Muscle of leg (tissue), 16 donors: Measurements from ENCODE around the gene SMIM7. TPM values are rescaled to one million over a fixed set of nuclear protein-coding genes. Genes with fewer than 3 reads are reported as not detected.

ENCODE experiments used
- DNase-seq: peaks from one replicate; pipeline ENCODE4 v3.0.0; 2013
- H3K27ac ChIP-seq: one replicate; pipeline ENCODE4 v1.5.1; 2013; ENCODE audit warnings: mild to moderate bottlenecking, low read length, control low read depth
- H3K27me3 ChIP-seq: one replicate; pipeline ENCODE4 v1.6.1; 2013; ENCODE audit warnings: low read length; ENCODE audit not compliant: control insufficient read depth, insufficient read depth
- H3K36me3 ChIP-seq: one replicate; pipeline ENCODE4 v1.6.1; 2013; ENCODE audit warnings: low read length; ENCODE audit not compliant: control insufficient read depth, insufficient read depth
- H3K4me1 ChIP-seq: one replicate; pipeline ENCODE4 v1.6.1; 2013; ENCODE audit warnings: low read length; ENCODE audit not compliant: control insufficient read depth, insufficient read depth
- H3K4me3 ChIP-seq: one replicate; pipeline ENCODE4 v1.5.1; 2013; ENCODE audit warnings: low read length, control low read depth
- H3K9me3 ChIP-seq: replicated peaks from 2 replicates; pipeline ENCODE4 v1.6.1; 2013; ENCODE audit warnings: low read depth, low read length; ENCODE audit not compliant: control insufficient read depth
- WGBS: methylation state at CpG from one replicate; pipeline ENCODE4 v1.1.5; 2013; ENCODE audit warnings: missing lambda C conversion rate; ENCODE audit not compliant: insufficient coverage; 5-methylcytosine and 5-hydroxymethylcytosine counted together
- long read RNA-seq, 11 donors: transcript quantifications; one replicate each; lab custom pipeline, GENCODE V29; 2026
- polyA plus RNA-seq, 8 donors: library from polyadenylated mRNA; unstranded; fragments of 120-200 nt; gene quantifications; one replicate each; pipeline versions ENCODE4 v1.2.1 to v1.2.3, GENCODE V29; 2013; ENCODE audit warnings: inconsistent platforms in 1 of 8, low replicate concordance in 1 of 8; ENCODE audit not compliant: insufficient read length in 8 of 8, insufficient read depth in 1 of 8
- total RNA-seq: library from RNA; stranded (reverse); fragments of 120-200 nt; gene quantifications from one replicate; pipeline ENCODE4 v1.2.4, GENCODE V29; 2013

SMIM7 gene
- 70.1 TPM for total RNA-seq
- polyA plus RNA-seq, result 10 to 100 TPM; 50.4 to 66.8 (median 56.7) TPM
- long read RNA-seq, donor 1, transcript SMIM7-208 (5 exons, 2,776 nt), result major isoform, 11 of 18 reads
- long read RNA-seq, donor 1, partial matches to known transcripts, result 0 of 18 reads
- long read RNA-seq, donor 1, other reads (novel, unspliced or antisense), result 0 of 18 reads
- long read RNA-seq, donor 2, transcript SMIM7-208 (5 exons, 2,776 nt), result major isoform, 5 of 8 reads
- long read RNA-seq, donor 2, partial matches to known transcripts, result 0 of 8 reads
- long read RNA-seq, donor 2, other reads (novel, unspliced or antisense), result 0 of 8 reads
- long read RNA-seq, donor 3, transcript SMIM7-208 (5 exons, 2,776 nt), result major isoform, 14 of 44 reads
- long read RNA-seq, donor 3, transcript SMIM7-207 (6 exons, 1,126 nt), result minor isoform, 5 of 44 reads
- long read RNA-seq, donor 3, partial matches to known transcripts, result 8 of 44 reads
- long read RNA-seq, donor 3, other reads (novel, unspliced or antisense), result 0 of 44 reads
- long read RNA-seq, donor 4, transcript SMIM7-208 (5 exons, 2,776 nt), result major isoform, 18 of 28 reads
- long read RNA-seq, donor 4, partial matches to known transcripts, result 0 of 28 reads
- long read RNA-seq, donor 4, other reads (novel, unspliced or antisense), result 0 of 28 reads
- long read RNA-seq, donor 5, transcript SMIM7-208 (5 exons, 2,776 nt), result major isoform, 41 of 94 reads
- long read RNA-seq, donor 5, transcript SMIM7-214 (4 exons, 1,075 nt), result minor isoform, 10 of 94 reads
- long read RNA-seq, donor 5, transcript SMIM7-215 (6 exons, 975 nt), result minor isoform, 7 of 94 reads
- long read RNA-seq, donor 5, partial matches to known transcripts, result 13 of 94 reads
- long read RNA-seq, donor 5, other reads (novel, unspliced or antisense), result 5 of 94 reads
- long read RNA-seq, donor 6, transcript SMIM7-214 (4 exons, 1,075 nt), result minor isoform, 5 of 197 reads
- long read RNA-seq, donor 6, transcript SMIM7-208 (5 exons, 2,776 nt), result major isoform, 31 of 197 reads
- long read RNA-seq, donor 6, partial matches to known transcripts, result 40 of 197 reads
- long read RNA-seq, donor 6, other reads (novel, unspliced or antisense), result 110 of 197 reads
- long read RNA-seq, donor 7, transcript SMIM7-208 (5 exons, 2,776 nt), result major isoform, 26 of 43 reads
- long read RNA-seq, donor 7, transcript SMIM7-214 (4 exons, 1,075 nt), result minor isoform, 7 of 43 reads
- long read RNA-seq, donor 7, partial matches to known transcripts, result 0 of 43 reads
- long read RNA-seq, donor 7, other reads (novel, unspliced or antisense), result 0 of 43 reads
- long read RNA-seq, donor 8, transcript SMIM7-208 (5 exons, 2,776 nt), result major isoform, 13 of 33 reads
- long read RNA-seq, donor 8, partial matches to known transcripts, result 0 of 33 reads
- long read RNA-seq, donor 8, other reads (novel, unspliced or antisense), result 0 of 33 reads
- long read RNA-seq, donor 9, transcript SMIM7-208 (5 exons, 2,776 nt), result major isoform, 10 of 24 reads
- long read RNA-seq, donor 9, transcript SMIM7-214 (4 exons, 1,075 nt), result minor isoform, 5 of 24 reads
- long read RNA-seq, donor 9, partial matches to known transcripts, result 0 of 24 reads
- long read RNA-seq, donor 9, other reads (novel, unspliced or antisense), result 0 of 24 reads
- long read RNA-seq, donor 10, transcript SMIM7-208 (5 exons, 2,776 nt), result major isoform, 33 of 47 reads
- long read RNA-seq, donor 10, transcript SMIM7-214 (4 exons, 1,075 nt), result minor isoform, 5 of 47 reads
- long read RNA-seq, donor 10, partial matches to known transcripts, result 0 of 47 reads
- long read RNA-seq, donor 10, other reads (novel, unspliced or antisense), result 0 of 47 reads
- long read RNA-seq, donor 11, transcript SMIM7-214 (4 exons, 1,075 nt), result minor isoform, 5 of 30 reads
- long read RNA-seq, donor 11, transcript SMIM7-208 (5 exons, 2,776 nt), result major isoform, 17 of 30 reads
- long read RNA-seq, donor 11, partial matches to known transcripts, result 0 of 30 reads
- long read RNA-seq, donor 11, other reads (novel, unspliced or antisense), result 0 of 30 reads

GRCh38 chr19:16659832-16660708 is at the start of gene SMIM7:
TSS of gene SMIM7 (minus strand) at chr19:16660144. CDS start at chr19:16660110, 34 bp downstream.
- Histone ChIP-seq H3K4me3 (peak within 1 kb of the TSS; percentile 96), H3K27ac (peak within 1 kb of the TSS; percentile 99)
- WGBS, result under 1% methylated on average over 56 of the region's 60 CpGs

GRCh38 chr19:16703677-16704076 is 43.7 kb upstream of the SMIM7 start:
- 100% methylated on average over 1 of the region's 4 CpGs for WGBS
- Histone ChIP-seq H3K27me3 (no peaks in the 10 kb centered on the region), H3K36me3 (no peaks in the 10 kb centered on the region), H3K4me1 (peaks cover 8% of the 10 kb centered on the region), H3K27ac (no peak overlapping the region), H3K4me3 (no peak overlapping the region), H3K9me3 (no peaks in the 10 kb centered on the region)
- no peak for DNase-seq

More at GRCh38 chr19:16659832-16660708, at the start of gene SMIM7:
- no peaks in the 10 kb centered on the region for H3K27me3 ChIP-seq
- peak; percentile 100 for DNase-seq
- H3K9me3 ChIP-seq, result no peaks in the 10 kb centered on the region
- peaks cover 41% of the 10 kb centered on the region for H3K36me3 ChIP-seq
- H3K4me1 ChIP-seq, result peaks cover 28% of the 10 kb centered on the region

- Histone ChIP-seq H3K27me3 (no peaks in the 10 kb centered on the region), H3K27ac (no peak overlapping the region), H3K9me3 (no peaks in the 10 kb centered on the region), H3K4me3 (no peak overlapping the region), H3K36me3 (no peaks in the 10 kb centered on the region), H3K4me1 (peaks cover 9% of the 10 kb centered on the region)
- peak; percentile 70 for DNase-seq
- WGBS, result 32% methylated on average over 6 of the region's 6 CpGs
Measured at GRCh38 chr19:16702123-16702522, 42.2 kb upstream of the SMIM7 start.

- H3K27ac ChIP-seq, result peak overlapping the region; percentile 59
- H3K36me3 ChIP-seq, result no peaks in the 10 kb centered on the region
- peak; percentile 63 for DNase-seq
- WGBS, result 60% methylated on average over 2 of the region's 5 CpGs
- H3K4me3 ChIP-seq, result no peak overlapping the region
- no peaks in the 10 kb centered on the region for H3K27me3 ChIP-seq
- H3K4me1 ChIP-seq, result peaks cover 9% of the 10 kb centered on the region
- peaks cover 3% of the 10 kb centered on the region for H3K9me3 ChIP-seq
Measured at GRCh38 chr19:16698914-16699313, 39.0 kb upstream of the SMIM7 start.

GRCh38 chr19:16688084-16688483 is 28.1 kb upstream of the SMIM7 start:
- no peak for DNase-seq
- H3K4me3 ChIP-seq, result no peak overlapping the region
- WGBS, result 86% methylated on average over 7 of the region's 12 CpGs
- H3K4me1 ChIP-seq, result peaks cover 6% of the 10 kb centered on the region
- H3K27ac ChIP-seq, result no peak overlapping the region
- no peaks in the 10 kb centered on the region for H3K27me3 ChIP-seq
- no peaks in the 10 kb centered on the region for H3K36me3 ChIP-seq
- H3K9me3 ChIP-seq, result no peaks in the 10 kb centered on the region

GRCh38 chr19:16684216-16684615 is 24.3 kb upstream of the SMIM7 start:
- Histone ChIP-seq H3K4me3 (no peak overlapping the region), H3K36me3 (peaks cover 26% of the 10 kb centered on the region), H3K4me1 (peaks cover 6% of the 10 kb centered on the region), H3K9me3 (peaks cover 6% of the 10 kb centered on the region), H3K27ac (no peak overlapping the region), H3K27me3 (no peaks in the 10 kb centered on the region)
- WGBS, result 75% methylated on average over 2 of the region's 3 CpGs
- no peak for DNase-seq

- Histone ChIP-seq H3K36me3 (peaks cover 26% of the 10 kb centered on the region), H3K9me3 (peaks cover 6% of the 10 kb centered on the region), H3K4me3 (no peak overlapping the region), H3K27ac (no peak overlapping the region), H3K4me1 (peaks cover 6% of the 10 kb centered on the region), H3K27me3 (no peaks in the 10 kb centered on the region)
- no peak for DNase-seq
- 88% methylated on average over 1 of the region's 2 CpGs for WGBS
Measured at GRCh38 chr19:16682539-16682938, 22.6 kb upstream of the SMIM7 start.

- no peak overlapping the region for H3K4me3 ChIP-seq
- H3K36me3 ChIP-seq, result peaks cover 26% of the 10 kb centered on the region
- no peak for DNase-seq
- WGBS, result 92% methylated on average over 5 of the region's 11 CpGs
- peaks cover 6% of the 10 kb centered on the region for H3K9me3 ChIP-seq
- H3K27me3 ChIP-seq, result no peaks in the 10 kb centered on the region
- H3K4me1 ChIP-seq, result no peaks in the 10 kb centered on the region
- H3K27ac ChIP-seq, result no peak overlapping the region
Measured at GRCh38 chr19:16679811-16680210, 19.9 kb upstream of the SMIM7 start.
